ENCODE measurements around the gene TMEM184A.

- TF ChIP-seq GABPA (IDR thresholded peaks at IDR 0.05; ENCODE audit: low read depth, low read length) = no peak
- TF ChIP-seq GABPA (CRISPR knock-in tag; IDR thresholded peaks at IDR 0.05; ENCODE audit: low read depth) = no peak
- TF ChIP-seq CREB1 (IDR thresholded peaks at IDR 0.05) = no peak
- no peak for TF ChIP-seq CREB1 (CRISPR knock-in tag; IDR thresholded peaks at IDR 0.05)
- no peak for TF ChIP-seq HOMEZ (CRISPR knock-in tag; IDR thresholded peaks at IDR 0.05; ENCODE audit: low read depth)
- TF ChIP-seq IRF1 (CRISPR knock-in tag; IDR thresholded peaks at IDR 0.05; ENCODE audit: low read depth) = no peak
- TF ChIP-seq RFX1 (IDR thresholded peaks at IDR 0.05) = no peak
- TF ChIP-seq SNAPC2 (CRISPR knock-in tag; IDR thresholded peaks at IDR 0.05) = no peak
- TF ChIP-seq ZNF75D (CRISPR knock-in tag; IDR thresholded peaks at IDR 0.05; ENCODE audit: borderline replicate concordance) = no peak
- TF ChIP-seq ZNF224 (CRISPR knock-in tag; IDR thresholded peaks at IDR 0.05) = no peak
- no peak for TF ChIP-seq CTCF (CRISPR knock-in tag; IDR thresholded peaks at IDR 0.05)
- TF ChIP-seq HOXD1 (CRISPR knock-in tag; IDR thresholded peaks at IDR 0.05) = no peak
Measured at GRCh38 chr7:1541431-1542162, 14.4 kb downstream of the TMEM184A start.

Measured in HepG2 (cell line).